MM.1S (cell line): Measurements from ENCODE around the gene SOBP.

Experiments
- DNase-seq: peaks from one replicate; pipeline ENCODE4 v3.0.0-alpha.2; 2015
- H2AFZ ChIP-seq: fragments of 300-600 bp; sonication (generic); 2 replicates; pipeline ENCODE4 v1.6.0; 2016; ENCODE audit warnings: antibody characterized with exemption, low read length
- H3F3A ChIP-seq: fragments of 300-600 bp; sonication (generic); 2 replicates; pipeline ENCODE4 v1.6.1; 2016; ENCODE audit warnings: mild to moderate bottlenecking, antibody characterized with exemption, low read length, moderate library complexity, mixed read lengths; ENCODE audit not compliant: insufficient read depth
- H3K27ac ChIP-seq: fragments of 300-600 bp; sonication (generic); 2 replicates; pipeline ENCODE4 v1.5.1; 2016; ENCODE audit warnings: mild to moderate bottlenecking, low read length
- H3K27me3 ChIP-seq: fragments of 300-600 bp; sonication (generic); replicated peaks from 2 replicates; pipeline ENCODE4 v1.6.0; 2016; ENCODE audit warnings: low read length; ENCODE audit not compliant: insufficient read depth
- H3K36me3 ChIP-seq: fragments of 300-600 bp; sonication (generic); replicated peaks from 2 replicates; pipeline ENCODE4 v1.6.1; 2016; ENCODE audit warnings: mild to moderate bottlenecking, low read length, mixed read lengths; ENCODE audit not compliant: insufficient read depth
- H3K4me1 ChIP-seq: fragments of 300-600 bp; sonication (generic); 2 replicates; pipeline ENCODE4 v1.6.1; 2016; ENCODE audit warnings: low read length, mixed read lengths
- H3K4me2 ChIP-seq: fragments of 300-600 bp; sonication (generic); 2 replicates; pipeline ENCODE4 v1.6.0; 2016; ENCODE audit warnings: low read depth, low read length
- H3K4me3 ChIP-seq: fragments of 300-600 bp; sonication (generic); 2 replicates; pipeline ENCODE4 v1.5.1; 2016; ENCODE audit warnings: low read length, mixed read lengths
- H3K79me2 ChIP-seq: fragments of 300-600 bp; sonication (generic); 2 replicates; pipeline ENCODE4 v1.6.1; 2016; ENCODE audit warnings: mixed run types, low read length, mixed read lengths
- H3K9ac ChIP-seq: fragments of 300-600 bp; sonication (generic); 2 replicates; pipeline ENCODE4 v1.6.1; 2016; ENCODE audit warnings: low read length, mixed read lengths
- H3K9me2 ChIP-seq: fragments of 300-600 bp; sonication (generic); replicated peaks from 2 replicates; pipeline ENCODE4 v1.6.1; 2016; ENCODE audit warnings: mild to moderate bottlenecking, low read length, mixed read lengths; ENCODE audit not compliant: insufficient read depth
- H3K9me3 ChIP-seq: fragments of 300-600 bp; sonication (generic); replicated peaks from 2 replicates; pipeline ENCODE4 v1.6.1; 2016; ENCODE audit warnings: mild to moderate bottlenecking, low read length, mixed read lengths; ENCODE audit not compliant: insufficient read depth
- H4K20me1 ChIP-seq: fragments of 300-600 bp; sonication (generic); 2 replicates; pipeline ENCODE4 v1.6.1; 2016; ENCODE audit warnings: mild to moderate bottlenecking, low read length, moderate library complexity, mixed read lengths; ENCODE audit not compliant: insufficient read depth
- CTCF ChIP-seq: fragments of 300-600 bp; sonication (generic); IDR thresholded peaks from 2 replicates; pipeline ENCODE4 v1.5.1; 2016; ENCODE audit warnings: antibody characterized with exemption, low read length, mixed read lengths
- EZH2 ChIP-seq: fragments of 300-600 bp; sonication (generic); optimal IDR thresholded peaks from 2 replicates; pipeline ENCODE3; 2017; ENCODE audit warnings: low read depth, mild to moderate bottlenecking, antibody characterized with exemption, low read length, mixed read lengths
- EZH2phosphoT487 ChIP-seq: fragments of 300-600 bp; sonication (generic); IDR thresholded peaks from 2 replicates; pipeline ENCODE4 v1.6.1; 2018; ENCODE audit warnings: antibody characterized with exemption, low read length

The SOBP gene

GRCh38 chr6:107684996-107685395, 195.1 kb downstream of the SOBP start:
- no peak overlapping the region for H3K27ac ChIP-seq
- DNase-seq: no peak
- no peaks in the 10 kb centered on the region for H3K79me2 ChIP-seq
- no peaks in the 10 kb centered on the region for H3F3A ChIP-seq
- H3K9ac ChIP-seq: no peak overlapping the region
- no peaks in the 10 kb centered on the region for H3K9me3 ChIP-seq
- no peak for TF ChIP-seq EZH2phosphoT487
- no peak for TF ChIP-seq EZH2
- H4K20me1 ChIP-seq: no peaks in the 10 kb centered on the region
- no peaks in the 10 kb centered on the region for H3K9me2 ChIP-seq
- H2AFZ ChIP-seq: no peak overlapping the region
- H3K36me3 ChIP-seq: no peaks in the 10 kb centered on the region
- no peak overlapping the region for H3K4me3 ChIP-seq
- H3K27me3 ChIP-seq: no peaks in the 10 kb centered on the region
- H3K4me1 ChIP-seq: no peaks in the 10 kb centered on the region
- H3K4me2 ChIP-seq: no peak overlapping the region

- H3K9ac ChIP-seq: no peak overlapping the region
- no peaks in the 10 kb centered on the region for H3K4me1 ChIP-seq
- no peaks in the 10 kb centered on the region for H3K9me3 ChIP-seq
- H4K20me1 ChIP-seq: no peaks in the 10 kb centered on the region
- no peak for DNase-seq
- H3K27ac ChIP-seq: no peak overlapping the region
- no peak overlapping the region for H2AFZ ChIP-seq
- no peak overlapping the region for H3K4me2 ChIP-seq
- no peaks in the 10 kb centered on the region for H3K79me2 ChIP-seq
- H3K9me2 ChIP-seq: no peaks in the 10 kb centered on the region
- no peak overlapping the region for H3K4me3 ChIP-seq
- H3K36me3 ChIP-seq: no peaks in the 10 kb centered on the region
- no peaks in the 10 kb centered on the region for H3F3A ChIP-seq
- no peaks in the 10 kb centered on the region for H3K27me3 ChIP-seq
- TF ChIP-seq CTCF (no peak), EZH2phosphoT487 (no peak), EZH2 (no peak)
These were observed 199.3 kb downstream of the SOBP start for GRCh38 chr6:107689190-107689589.

GRCh38 chr6:107689951-107690642, 200.2 kb downstream of the SOBP start:
- no peak for DNase-seq
- H3K4me2 ChIP-seq: no peak overlapping the region
- no peak overlapping the region for H3K4me3 ChIP-seq
- no peaks in the 10 kb centered on the region for H3K4me1 ChIP-seq
- no peaks in the 10 kb centered on the region for H3F3A ChIP-seq
- no peaks in the 10 kb centered on the region for H3K27me3 ChIP-seq
- H3K9ac ChIP-seq: no peak overlapping the region
- no peak for TF ChIP-seq EZH2phosphoT487
- no peak for TF ChIP-seq EZH2
- TF ChIP-seq CTCF: no peak
- no peaks in the 10 kb centered on the region for H4K20me1 ChIP-seq
- H3K9me2 ChIP-seq: no peaks in the 10 kb centered on the region
- no peak overlapping the region for H3K27ac ChIP-seq
- H3K36me3 ChIP-seq: no peaks in the 10 kb centered on the region
- no peak overlapping the region for H2AFZ ChIP-seq
- H3K79me2 ChIP-seq: no peaks in the 10 kb centered on the region
- no peaks in the 10 kb centered on the region for H3K9me3 ChIP-seq

- TF ChIP-seq CTCF (no peak), EZH2phosphoT487 (no peak), EZH2 (no peak)
- Histone ChIP-seq H3K79me2 (no peaks in the 10 kb centered on the region), H3K36me3 (no peaks in the 10 kb centered on the region), H2AFZ (no peak overlapping the region), H3F3A (no peaks in the 10 kb centered on the region), H3K9me3 (no peaks in the 10 kb centered on the region), H3K4me1 (no peaks in the 10 kb centered on the region), H3K9ac (no peak overlapping the region), H3K9me2 (no peaks in the 10 kb centered on the region), H3K27ac (no peak overlapping the region), H3K4me2 (no peak overlapping the region), H3K4me3 (no peak overlapping the region), H3K27me3 (no peaks in the 10 kb centered on the region), H4K20me1 (no peaks in the 10 kb centered on the region)
- DNase-seq: no peak
These were observed 200.7 kb downstream of the SOBP start for GRCh38 chr6:107690643-107691061.
